K562 (cell line): ENCODE measurements around the gene EIF4G1. TPM values are rescaled to one million over a fixed set of nuclear protein-coding genes. Genes with fewer than 3 reads are reported as not detected.
A peak's percentile ranks its signal among the peaks of the same experiment; 100 is the strongest.

Source experiments
- CHD1 ChIP-seq: fragments of 200-600 bp; sonication (generic); IDR thresholded peaks from one replicate; pipeline ENCODE4 v1.6.1; 2012; ENCODE audit warnings: mild to moderate bottlenecking, moderate library complexity, low read length, inconsistent platforms
- DEAF1 ChIP-seq: fragments of 450-650 bp; formaldehyde crosslinking; IDR thresholded peaks from 2 replicates; pipeline ENCODE4 v1.4.0; 2020; ENCODE audit warnings: mild to moderate bottlenecking, moderate library complexity
- EGR1 ChIP-seq: fragments of 450-650 bp; conservative IDR thresholded peaks from 2 replicates; pipeline ENCODE4 v1.6.1; 2017; ENCODE audit warnings: mild to moderate bottlenecking
- FIP1L1 ChIP-seq: fragments of 200-400 bp; formaldehyde crosslinking; IDR thresholded peaks from 2 replicates; pipeline ENCODE4 v1.6.1; 2018; ENCODE audit warnings: mild to moderate bottlenecking, low read depth, low read length; ENCODE audit not compliant: poor library complexity, severe bottlenecking
- FOXO4 ChIP-seq: fragments of 450-650 bp; formaldehyde crosslinking; IDR thresholded peaks from 2 replicates; pipeline ENCODE4 v1.4.0; 2020; ENCODE audit warnings: mild to moderate bottlenecking, moderate library complexity
- HCFC1 ChIP-seq: IDR thresholded peaks from 2 replicates; pipeline ENCODE4 v1.6.1; 2012; ENCODE audit warnings: low read depth, low read length, improper control_type of control experiment
- KDM4B ChIP-seq, 2 experiments: fragments of 450-650 bp in 1 of 2; sonication (generic) in 1 of 2; IDR thresholded peaks; 2 replicates each; pipeline ENCODE4 v1.6.1; 2016 to 2017; ENCODE audit warnings: borderline replicate concordance in 2 of 2, antibody characterized with exemption in 1 of 2, low read depth in 1 of 2, mild to moderate bottlenecking in 1 of 2
- KLF1 ChIP-seq: fragments of 450-650 bp; IDR thresholded peaks from 2 replicates; pipeline ENCODE4 v1.6.1; 2016; ENCODE audit warnings: missing genetic modification characterization, missing compliant biosample characterization
- PCBP1 ChIP-seq: fragments of 200-400 bp; formaldehyde crosslinking; IDR thresholded peaks from 2 replicates; pipeline ENCODE4 v1.6.1; 2018; ENCODE audit warnings: mild to moderate bottlenecking, low read depth, low read length; ENCODE audit not compliant: poor library complexity, severe bottlenecking
- PPARD ChIP-seq: fragments of 250-450 bp; sonication (Bioruptor Pico); IDR thresholded peaks from 2 replicates; pipeline ENCODE4 v1.8.0; 2022; ENCODE audit warnings: inconsistent platforms, mild to moderate bottlenecking, moderate library complexity
- SOX6 ChIP-seq: fragments of 450-650 bp; IDR thresholded peaks from 2 replicates; pipeline ENCODE4 v1.6.1; 2014; ENCODE audit warnings: mild to moderate bottlenecking
- SP1 ChIP-seq: sonication (generic); formaldehyde crosslinking; IDR thresholded peaks from 2 replicates; pipeline ENCODE4 v1.8.1; 2022; ENCODE audit warnings: mild to moderate bottlenecking, missing genetic modification reagents
- TCFL5 ChIP-seq: fragments of 250-450 bp; sonication (Bioruptor Pico); conservative IDR thresholded peaks from 2 replicates; pipeline ENCODE4 v1.6.1; 2021; ENCODE audit warnings: mild to moderate bottlenecking, moderate library complexity, matching md5 sums
- THAP12 ChIP-seq: fragments of 250-450 bp; sonication (Bioruptor Pico); IDR thresholded peaks from 2 replicates; pipeline ENCODE4 v1.9.0; 2021; ENCODE audit warnings: mild to moderate bottlenecking, inconsistent platforms
- TOE1 ChIP-seq, 2 experiments: fragments of 450-650 bp in 1 of 2; sonication (generic) in 1 of 2; formaldehyde crosslinking in 1 of 2; IDR thresholded peaks; 2 replicates each; pipeline versions ENCODE4 v1.7.1 to v1.8.0; 2016 to 2022; ENCODE audit warnings: borderline replicate concordance in 2 of 2, mild to moderate bottlenecking in 2 of 2, antibody characterized with exemption in 1 of 2, inconsistent platforms in 1 of 2, low read depth in 1 of 2, missing genetic modification reagents in 1 of 2, moderate library complexity in 1 of 2
- TRIM24 ChIP-seq, 2 experiments: fragments of 450-650 bp; IDR thresholded peaks; 2 replicates each; pipeline ENCODE4 v1.6.1; 2016
- ZNF384 ChIP-seq: IDR thresholded peaks from 2 replicates; pipeline ENCODE4 v1.6.1; 2012; ENCODE audit warnings: low read depth, low read length, improper control_type of control experiment
- polyA plus RNA-seq, 8 experiments: library from polyadenylated mRNA; depleted of rRNA in 4 of 8; stranded (reverse) in 5 of 8; unstranded in 3 of 8; fragments of >200 nt; fragmentation: Nextera tagmentation in 2 of 8; fragmentation: Illumina TruSeq in 1 of 8; extraction: Ambion mirVana in 2 of 8; extraction: Trizol in 1 of 8; gene quantifications; 2 replicates each; pipeline versions ENCODE4 v1.2.1 to v1.2.3, GENCODE V29; 2011 to 2014; ENCODE audit warnings: inconsistent platforms in 1 of 8, missing spikeins in 1 of 8
- total RNA-seq, 7 experiments: library from RNA; depleted of rRNA in 6 of 7; stranded (reverse); fragments of >200 nt in 6 of 7; fragmentation: Illumina TruSeq in 2 of 7; extraction: Trizol in 2 of 7; gene quantifications; 2 replicates each; pipeline versions ENCODE4 v1.2.1 to v1.2.3, GENCODE V29; 2011 to 2021; ENCODE audit warnings: low replicate concordance in 1 of 7
- TF ChIP-seq, protein P1 (sequence below): fragments of 450-650 bp; formaldehyde crosslinking; IDR thresholded peaks from 2 replicates; pipeline ENCODE4 v1.4.0; 2022; ENCODE audit warnings: missing genetic modification characterization

The EIF4G1 gene
- total and polyA plus RNA-seq, 9 of the 15 experiments (the other 6 are each of a cell fraction or from before 2014, with no cell fraction given), result 4.6 to 505 (median 155) TPM

DNA sequence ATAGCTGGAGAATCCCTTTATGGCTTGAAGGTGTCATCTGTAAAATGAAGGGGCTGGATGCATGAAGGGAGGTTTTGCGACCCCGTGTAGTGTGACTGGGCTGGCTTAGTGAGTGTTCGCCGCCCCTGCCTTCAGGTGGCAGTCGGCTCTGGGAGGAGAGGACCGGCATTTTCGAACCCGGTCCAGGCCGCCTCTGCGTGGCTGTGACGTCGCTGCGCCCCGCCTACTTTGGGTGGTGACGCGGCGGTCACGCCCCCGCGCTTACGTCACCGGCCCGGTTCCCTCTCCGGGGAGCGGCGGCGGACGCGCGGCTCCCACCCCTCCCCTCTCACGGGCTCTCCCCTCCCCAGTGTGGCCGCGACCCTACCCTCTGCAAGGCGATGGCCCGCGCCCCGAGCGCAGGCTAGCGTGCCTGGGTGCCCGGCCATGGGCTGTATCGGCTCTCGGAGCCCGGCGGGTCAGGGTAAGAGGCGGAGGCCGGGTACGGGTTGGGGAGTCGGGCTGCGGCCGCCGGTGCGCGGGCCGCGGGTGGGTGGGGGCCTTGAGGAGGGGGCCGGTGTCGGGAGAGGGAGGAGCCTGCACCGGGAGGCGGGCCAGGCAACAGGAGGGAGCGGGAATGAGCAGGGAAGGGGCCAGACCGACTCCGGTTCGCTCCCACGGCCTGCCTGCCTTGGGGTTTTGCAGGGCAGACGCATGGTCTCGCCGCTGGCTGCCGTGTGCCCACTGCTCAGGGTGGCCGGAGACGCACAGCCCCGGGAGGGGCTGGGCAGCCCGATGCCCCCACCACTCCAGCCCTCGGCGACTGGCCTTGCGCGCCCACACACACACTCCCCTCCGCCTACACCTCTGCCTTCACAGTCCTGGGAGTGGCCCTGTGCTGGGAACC lies 21.5 kb downstream of the EIF4G1 start (continued):
- peak; percentile 51 for TF ChIP-seq CHD1
- TF ChIP-seq DEAF1, result no peak
- no peak for TF ChIP-seq ZNF384
- peak; percentile 24; the same call in 1 of the 2 replicates for TF ChIP-seq THAP12 (CRISPR knock-in tag)
- TF ChIP-seq TRIM24 (IDR thresholded peaks at IDR 0.05), result no peak
- no peak for TF ChIP-seq TOE1 (IDR thresholded peaks at IDR 0.05; ENCODE audit: borderline replicate concordance)
- TF ChIP-seq TOE1 (CRISPR knock-in tag; IDR thresholded peaks at IDR 0.05; ENCODE audit: borderline replicate concordance, low read depth), result no peak
- TF ChIP-seq HCFC1, result no peak
- TF ChIP-seq KDM4B (IDR thresholded peaks at IDR 0.05; ENCODE audit: borderline replicate concordance in 2 of 2, low read depth in 1 of 2), result 0 out of 4 replicates have a peak, but pooled peaks of 1 of the 2 experiments have one; percentile 41
- TF ChIP-seq SOX6, result 0 out of 2 replicates have a peak, but pooled peaks have one; percentile 9
- peak; percentile 92 for TF ChIP-seq EGR1
- TF ChIP-seq SP1 (CRISPR knock-in tag), result peak; percentile 95
- peak; percentile 79 for TF ChIP-seq FIP1L1
- peak; percentile 66 for TF ChIP-seq PCBP1
- TF ChIP-seq TCFL5 (CRISPR knock-in tag), result no peak
- TF ChIP-seq, protein P1, sequence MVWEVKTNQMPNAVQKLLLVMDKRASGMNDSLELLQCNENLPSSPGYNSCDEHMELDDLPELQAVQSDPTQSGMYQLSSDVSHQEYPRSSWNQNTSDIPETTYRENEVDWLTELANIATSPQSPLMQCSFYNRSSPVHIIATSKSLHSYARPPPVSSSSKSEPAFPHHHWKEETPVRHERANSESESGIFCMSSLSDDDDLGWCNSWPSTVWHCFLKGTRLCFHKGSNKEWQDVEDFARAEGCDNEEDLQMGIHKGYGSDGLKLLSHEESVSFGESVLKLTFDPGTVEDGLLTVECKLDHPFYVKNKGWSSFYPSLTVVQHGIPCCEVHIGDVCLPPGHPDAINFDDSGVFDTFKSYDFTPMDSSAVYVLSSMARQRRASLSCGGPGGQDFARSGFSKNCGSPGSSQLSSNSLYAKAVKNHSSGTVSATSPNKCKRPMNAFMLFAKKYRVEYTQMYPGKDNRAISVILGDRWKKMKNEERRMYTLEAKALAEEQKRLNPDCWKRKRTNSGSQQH (CRISPR knock-in tag), result 0 out of 2 replicates have a peak, but pooled peaks have one; percentile 84
- TF ChIP-seq PPARD (CRISPR knock-in tag), result no peak
- no peak for TF ChIP-seq KLF1 (tag)
- TF ChIP-seq FOXO4 (CRISPR knock-in tag), result no peak
